Duodenal mucosa (tissue), 2 donors: ENCODE results near the gene HHIP.

Experiments used
- H3K27ac ChIP-seq: one replicate; pipeline ENCODE4 v1.7.0; 2013; ENCODE audit warnings: low read depth, low read length
- H3K27me3 ChIP-seq, 2 donors: one replicate each; pipeline ENCODE4 v1.7.0; 2013; ENCODE audit warnings: low read length in 2 of 2, control low read depth in 1 of 2; ENCODE audit not compliant: insufficient read depth in 2 of 2, control insufficient read depth in 1 of 2
- H3K36me3 ChIP-seq, 2 donors: one replicate each; pipeline ENCODE4 v1.7.0; 2013; ENCODE audit warnings: low read length in 2 of 2, control low read depth in 1 of 2; ENCODE audit not compliant: insufficient read depth in 2 of 2, control insufficient read depth in 1 of 2
- H3K4me1 ChIP-seq, 2 donors: one replicate each; pipeline ENCODE4 v1.7.0; 2013; ENCODE audit warnings: low read length in 2 of 2, control low read depth in 1 of 2; ENCODE audit not compliant: insufficient read depth in 2 of 2, control insufficient read depth in 1 of 2
- H3K4me3 ChIP-seq, 2 donors: one replicate each; pipeline ENCODE4 v1.7.0; 2013; ENCODE audit warnings: low read length in 2 of 2, low read depth in 1 of 2
- H3K9ac ChIP-seq, 2 donors: one replicate each; pipeline ENCODE4 v1.7.0; 2013; ENCODE audit warnings: low read length in 2 of 2, low read depth in 1 of 2
- H3K9me3 ChIP-seq, 2 donors: one replicate each; pipeline ENCODE4 v1.7.0; 2013; ENCODE audit warnings: low read length in 2 of 2, control low read depth in 1 of 2; ENCODE audit not compliant: control insufficient read depth in 1 of 2

HHIP gene

DNA sequence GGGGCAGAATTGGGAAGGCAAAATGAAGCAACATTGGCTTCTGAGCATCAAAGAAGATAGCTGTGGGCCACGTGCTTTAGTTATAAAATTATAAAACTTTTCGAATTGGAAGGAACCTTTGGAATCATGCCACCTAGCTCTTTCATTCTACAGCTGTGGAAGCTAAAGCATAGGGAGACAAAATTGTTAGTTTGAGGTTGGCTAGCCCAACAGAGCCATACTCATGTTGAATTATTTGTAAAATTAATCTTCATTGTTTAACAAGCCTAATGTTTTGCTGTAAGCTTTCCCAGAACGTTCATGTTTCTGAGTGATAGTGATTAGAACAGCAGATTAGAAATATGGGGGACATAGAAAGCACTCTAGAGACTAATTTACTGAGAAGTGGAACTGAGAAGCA lies 35.9 kb downstream of the HHIP start:
- Histone ChIP-seq H3K27ac (no peak overlapping the region), H3K9me3 (no peaks in the 10 kb centered on the region), H3K27me3 (no peaks in the 10 kb centered on the region), H3K9ac (no peak overlapping the region), H3K36me3 (no peaks in the 10 kb centered on the region), H3K4me1 (no peaks in the 10 kb centered on the region), H3K4me3 (no peak overlapping the region)

GRCh38 chr4:144683516-144683915 lies 37.6 kb downstream of the HHIP start:
- no peaks in the 10 kb centered on the region for H3K4me1 ChIP-seq
- H3K9ac ChIP-seq = no peak overlapping the region
- no peak overlapping the region for H3K27ac ChIP-seq
- H3K27me3 ChIP-seq = no peaks in the 10 kb centered on the region
- no peaks in the 10 kb centered on the region for H3K9me3 ChIP-seq
- H3K36me3 ChIP-seq = no peaks in the 10 kb centered on the region
- no peak overlapping the region for H3K4me3 ChIP-seq

DNA sequence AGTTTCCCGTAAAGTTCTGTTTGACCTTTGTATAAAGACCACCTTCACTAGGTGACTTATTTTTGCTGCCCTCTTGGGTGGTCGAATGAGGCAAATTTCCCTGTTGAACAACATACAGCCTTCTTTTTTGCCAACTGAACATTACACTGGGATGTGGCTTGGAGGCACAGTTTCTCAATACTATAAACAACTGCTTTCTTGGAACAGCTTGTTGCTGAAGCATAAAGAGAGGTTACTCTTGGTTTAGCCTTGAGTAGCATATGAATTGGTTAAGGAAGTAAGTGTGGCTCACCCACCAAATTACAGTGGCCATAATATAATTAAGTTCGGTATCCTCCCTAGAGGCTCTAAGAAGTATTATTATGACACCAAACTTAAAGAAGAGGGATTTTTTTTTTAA lies 40.0 kb downstream of the HHIP start:
- H3K9ac ChIP-seq = no peak overlapping the region
- H3K27me3 ChIP-seq = no peaks in the 10 kb centered on the region
- no peak overlapping the region for H3K4me3 ChIP-seq
- no peaks in the 10 kb centered on the region for H3K9me3 ChIP-seq
- no peaks in the 10 kb centered on the region for H3K4me1 ChIP-seq
- no peak overlapping the region for H3K27ac ChIP-seq
- H3K36me3 ChIP-seq = no peaks in the 10 kb centered on the region

DNA sequence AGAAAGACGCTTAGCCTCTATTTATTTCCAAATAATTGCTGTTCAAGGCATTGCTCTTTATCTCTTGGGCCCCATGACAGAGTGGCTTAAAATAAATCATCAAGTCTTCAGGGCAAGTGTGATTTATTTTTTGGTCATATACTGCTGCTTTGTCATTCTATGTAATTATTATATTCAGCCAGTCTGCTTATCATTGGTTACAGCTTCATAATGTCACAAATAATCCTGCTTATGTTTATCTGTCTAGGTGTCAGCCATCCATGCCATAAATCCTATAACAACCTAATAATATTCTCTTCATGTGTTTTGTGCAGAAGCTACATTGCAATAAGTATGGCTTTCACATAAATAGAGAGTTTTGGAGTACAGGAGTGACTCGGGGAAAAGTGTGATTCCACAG lies 41.0 kb downstream of the HHIP start:
- Histone ChIP-seq H3K27ac (no peak overlapping the region), H3K27me3 (no peaks in the 10 kb centered on the region)

DNA sequence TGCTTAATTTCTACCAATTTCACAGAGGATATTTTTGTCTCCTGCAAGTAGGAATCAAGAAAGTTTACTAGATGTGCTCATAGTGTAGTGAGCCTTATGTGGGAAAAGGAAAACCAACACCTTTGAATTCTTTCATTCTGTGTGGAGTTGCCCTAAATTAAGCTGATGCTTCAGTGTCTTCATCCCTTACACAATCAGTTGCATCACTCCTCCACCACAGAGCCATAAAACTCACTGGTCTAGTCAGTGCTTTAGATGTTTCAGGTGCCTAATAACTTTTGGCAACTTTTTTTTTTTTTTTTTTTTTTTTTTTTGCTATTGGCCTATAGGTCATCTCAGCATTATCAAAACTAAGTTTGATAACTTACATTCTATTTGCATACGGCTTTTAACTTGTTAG lies 41.5 kb downstream of the HHIP start:
- H3K27ac ChIP-seq = no peak overlapping the region

More for the DNA sequence above, 41.0 kb downstream of the HHIP start:
- Histone ChIP-seq H3K9ac (no peak overlapping the region), H3K36me3 (no peaks in the 10 kb centered on the region), H3K4me3 (no peak overlapping the region), H3K9me3 (no peaks in the 10 kb centered on the region), H3K4me1 (no peaks in the 10 kb centered on the region)

DNA sequence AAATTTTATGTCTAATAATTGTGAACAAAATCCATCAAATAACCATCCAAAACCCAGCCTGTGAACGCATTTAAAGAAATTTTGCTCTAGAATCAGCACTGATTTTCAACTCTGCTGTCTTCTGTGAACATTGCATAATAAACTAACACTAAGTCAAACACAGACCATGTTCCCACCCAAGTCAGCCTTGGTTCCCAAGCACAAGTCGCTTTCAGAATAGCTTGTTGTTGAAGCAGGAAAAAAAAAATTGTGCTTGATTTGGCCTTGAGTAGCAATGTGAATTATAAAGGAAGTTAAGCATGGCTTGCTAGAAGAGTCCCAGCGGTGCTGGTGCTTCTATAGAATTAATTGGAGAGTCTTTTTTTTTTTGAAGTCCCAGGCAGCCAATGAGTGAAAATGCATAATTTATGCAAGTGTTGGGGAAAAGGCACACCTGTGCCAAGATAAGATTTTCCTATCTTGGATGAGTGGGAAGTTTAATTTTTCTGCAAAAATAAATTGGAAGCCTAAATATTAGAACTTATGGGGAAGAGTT lies 42.1 kb downstream of the HHIP start:
- no peaks in the 10 kb centered on the region for H3K27me3 ChIP-seq
- H3K9ac ChIP-seq = no peak overlapping the region
- H3K9me3 ChIP-seq = no peaks in the 10 kb centered on the region
- no peak overlapping the region for H3K27ac ChIP-seq
- H3K36me3 ChIP-seq = no peaks in the 10 kb centered on the region
- no peak overlapping the region for H3K4me3 ChIP-seq
- H3K4me1 ChIP-seq = no peaks in the 10 kb centered on the region

More for the DNA sequence above, 41.5 kb downstream of the HHIP start:
- Histone ChIP-seq H3K9me3 (no peaks in the 10 kb centered on the region), H3K36me3 (no peaks in the 10 kb centered on the region), H3K27me3 (no peaks in the 10 kb centered on the region), H3K9ac (no peak overlapping the region), H3K4me3 (no peak overlapping the region), H3K4me1 (no peaks in the 10 kb centered on the region)

DNA sequence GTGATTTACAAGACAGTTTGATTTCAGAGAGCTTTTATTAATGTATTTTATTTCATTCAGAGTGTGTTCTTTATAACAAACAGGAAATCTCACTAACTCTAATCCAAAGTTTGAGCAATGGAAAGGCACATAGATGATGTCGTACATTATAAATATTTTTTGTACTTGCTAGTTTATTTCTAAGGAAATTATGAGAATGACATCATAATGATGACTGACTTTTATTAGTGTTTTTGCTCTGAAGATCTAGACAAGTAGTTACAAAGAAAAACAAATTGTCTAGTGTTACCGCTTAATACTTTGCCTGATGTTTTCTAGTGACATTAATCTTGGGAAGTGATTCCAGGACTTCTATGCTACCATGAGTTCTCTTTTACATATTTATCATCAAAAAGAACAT lies 43.2 kb downstream of the HHIP start:
- Histone ChIP-seq H3K9me3 (no peaks in the 10 kb centered on the region), H3K27ac (no peak overlapping the region), H3K27me3 (no peaks in the 10 kb centered on the region), H3K4me1 (no peaks in the 10 kb centered on the region), H3K4me3 (no peak overlapping the region), H3K36me3 (no peaks in the 10 kb centered on the region), H3K9ac (no peak overlapping the region)

DNA sequence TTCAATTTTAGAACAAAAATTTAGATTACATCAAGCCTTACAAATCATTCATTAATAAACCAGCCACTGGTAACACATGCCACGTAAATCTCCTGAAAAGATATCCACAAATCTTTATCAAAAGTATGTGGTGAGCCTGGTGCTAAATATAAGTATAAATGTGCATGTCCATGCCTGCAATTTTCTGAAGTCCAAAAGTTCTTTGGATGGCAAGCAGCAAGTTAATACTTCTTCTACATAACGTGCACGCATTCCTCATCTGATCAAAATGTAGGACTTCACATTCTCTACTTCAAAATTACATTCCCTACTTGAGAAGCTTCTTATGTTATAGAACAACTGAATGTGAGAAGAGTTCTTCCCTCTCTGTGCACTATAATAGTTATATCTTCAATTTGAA lies 49.8 kb downstream of the HHIP start:
- Histone ChIP-seq H3K9me3 (no peaks in the 10 kb centered on the region), H3K4me1 (no peaks in the 10 kb centered on the region), H3K4me3 (no peak overlapping the region), H3K27me3 (no peaks in the 10 kb centered on the region), H3K9ac (no peak overlapping the region), H3K27ac (no peak overlapping the region), H3K36me3 (no peaks in the 10 kb centered on the region)

GRCh38 chr4:144696376-144696775 lies 50.4 kb downstream of the HHIP start:
- H3K27me3 ChIP-seq = no peaks in the 10 kb centered on the region
- H3K9me3 ChIP-seq = no peaks in the 10 kb centered on the region
- H3K4me3 ChIP-seq = no peak overlapping the region
- no peaks in the 10 kb centered on the region for H3K36me3 ChIP-seq
- no peak overlapping the region for H3K27ac ChIP-seq
- H3K4me1 ChIP-seq = no peaks in the 10 kb centered on the region
- no peak overlapping the region for H3K9ac ChIP-seq

GRCh38 chr4:144699565-144699964 lies 53.6 kb downstream of the HHIP start:
- Histone ChIP-seq H3K36me3 (no peaks in the 10 kb centered on the region), H3K4me3 (no peak overlapping the region), H3K9me3 (no peaks in the 10 kb centered on the region), H3K27me3 (no peaks in the 10 kb centered on the region), H3K4me1 (no peaks in the 10 kb centered on the region), H3K27ac (no peak overlapping the region), H3K9ac (no peak overlapping the region)

- no peaks in the 10 kb centered on the region for H3K4me1 ChIP-seq
- H3K27ac ChIP-seq = no peak overlapping the region
- H3K36me3 ChIP-seq = no peaks in the 10 kb centered on the region
- H3K9me3 ChIP-seq = no peaks in the 10 kb centered on the region
- H3K27me3 ChIP-seq = no peaks in the 10 kb centered on the region
- H3K9ac ChIP-seq = no peak overlapping the region
- no peak overlapping the region for H3K4me3 ChIP-seq
Measured at GRCh38 chr4:144701683-144702233, 55.8 kb downstream of the HHIP start.
